K562 (cell line): ENCODE measurements around the gene STON2. TPM values are rescaled to one million over a fixed set of nuclear protein-coding genes. Genes with fewer than 3 reads are reported as not detected.
A peak's percentile ranks its signal among the peaks of the same experiment; 100 is the strongest.

ENCODE experiments used
- ATF6 ChIP-seq: sonication (generic); formaldehyde crosslinking; IDR thresholded peaks from 2 replicates; pipeline ENCODE4 v1.4.0; 2020; ENCODE audit warnings: mild to moderate bottlenecking, missing genetic modification reagents
- C11orf30 ChIP-seq: fragments of 450-650 bp; IDR thresholded peaks from 2 replicates; pipeline ENCODE4 v1.6.1; 2016; ENCODE audit warnings: low read depth, mild to moderate bottlenecking
- CBX8 ChIP-seq: fragments of 200-600 bp; sonication (generic); IDR thresholded peaks from 2 replicates; pipeline ENCODE4 v1.6.1; 2012; ENCODE audit warnings: borderline replicate concordance, mixed run types, low read depth, mild to moderate bottlenecking, moderate library complexity, mixed read lengths, low read length, control low read depth, inconsistent platforms; ENCODE audit not compliant: poor library complexity, severe bottlenecking; ENCODE audit errors: extremely low read depth
- E2F5 ChIP-seq: sonication (generic); formaldehyde crosslinking; IDR thresholded peaks from 2 replicates; pipeline ENCODE4 v1.8.0; 2022; ENCODE audit warnings: mild to moderate bottlenecking, missing genetic modification reagents
- EP300 ChIP-seq: IDR thresholded peaks from 2 replicates; pipeline ENCODE4 v1.6.1; 2012; ENCODE audit warnings: low read length, improper control_type of control experiment
- KDM5B ChIP-seq: fragments of 200-600 bp; sonication (generic); IDR thresholded peaks from 2 replicates; pipeline ENCODE4 v1.6.1; 2012; ENCODE audit warnings: low read depth, mild to moderate bottlenecking, moderate library complexity, low read length, control low read depth, inconsistent platforms; ENCODE audit not compliant: insufficient replicate concordance
- MCM7 ChIP-seq, 2 experiments: fragments of 450-650 bp; IDR thresholded peaks; 2 replicates each; pipeline ENCODE4 v1.6.1; 2016 to 2018
- NBN ChIP-seq: fragments of 450-650 bp; IDR thresholded peaks from 2 replicates; pipeline ENCODE4 v1.6.1; 2016; ENCODE audit warnings: low read depth, mild to moderate bottlenecking
- NFIC ChIP-seq: fragments of 450-650 bp; IDR thresholded peaks from 2 replicates; pipeline ENCODE4 v1.6.1; 2017; ENCODE audit warnings: mild to moderate bottlenecking, inconsistent platforms
- PTBP1 ChIP-seq: fragments of 200-400 bp; formaldehyde crosslinking; IDR thresholded peaks from 2 replicates; pipeline ENCODE4 v1.6.1; 2017; ENCODE audit warnings: low read depth, low read length
- RBBP5 ChIP-seq: fragments of 200-600 bp; sonication (generic); IDR thresholded peaks from 2 replicates; pipeline ENCODE4 v1.6.1; 2012; ENCODE audit warnings: borderline replicate concordance, mild to moderate bottlenecking, low read length, control low read depth, inconsistent platforms; ENCODE audit not compliant: insufficient read depth, poor library complexity, severe bottlenecking
- RFX5 ChIP-seq: IDR thresholded peaks from 2 replicates; pipeline ENCODE4 v1.6.1; 2011; ENCODE audit warnings: low read depth, mild to moderate bottlenecking, improper control_type of control experiment, low read length
- SAFB ChIP-seq: fragments of 200-400 bp; formaldehyde crosslinking; IDR thresholded peaks from 2 replicates; pipeline ENCODE4 v1.6.1; 2017; ENCODE audit warnings: low read depth, low read length, borderline replicate concordance
- SMAD3 ChIP-seq: fragments of 450-650 bp; formaldehyde crosslinking; conservative IDR thresholded peaks from 2 replicates; pipeline ENCODE4 v1.4.0; 2020; ENCODE audit warnings: mild to moderate bottlenecking
- SMAD4 ChIP-seq: fragments of 250-450 bp; sonication (Bioruptor Pico); conservative IDR thresholded peaks from 2 replicates; pipeline ENCODE4 v1.8.0; 2021; ENCODE audit warnings: inconsistent platforms, mild to moderate bottlenecking, moderate library complexity
- TCF15 ChIP-seq: fragments of 250-450 bp; sonication (Bioruptor Pico); IDR thresholded peaks from 2 replicates; pipeline ENCODE4 v1.8.0; 2022; ENCODE audit warnings: moderate library complexity, mild to moderate bottlenecking, inconsistent platforms
- TEAD2 ChIP-seq: fragments of 450-650 bp; IDR thresholded peaks from 2 replicates; pipeline ENCODE4 v1.6.1; 2016; ENCODE audit warnings: missing genetic modification characterization, control low read depth, missing compliant biosample characterization
- TEAD4 ChIP-seq, 2 experiments: sonication (generic) in 1 of 2; formaldehyde crosslinking in 1 of 2; IDR thresholded peaks; 2 replicates each; pipeline versions ENCODE4 v1.6.1 to v1.8.0; 2012 to 2022; ENCODE audit warnings: borderline replicate concordance in 1 of 2, inconsistent platforms in 1 of 2, low read length in 1 of 2, mild to moderate bottlenecking in 1 of 2, missing genetic modification reagents in 1 of 2
- TOE1 ChIP-seq, 2 experiments: fragments of 450-650 bp in 1 of 2; sonication (generic) in 1 of 2; formaldehyde crosslinking in 1 of 2; IDR thresholded peaks; 2 replicates each; pipeline versions ENCODE4 v1.7.1 to v1.8.0; 2016 to 2022; ENCODE audit warnings: borderline replicate concordance in 2 of 2, mild to moderate bottlenecking in 2 of 2, antibody characterized with exemption in 1 of 2, inconsistent platforms in 1 of 2, low read depth in 1 of 2, missing genetic modification reagents in 1 of 2, moderate library complexity in 1 of 2
- ZBTB17 ChIP-seq: fragments of 450-650 bp; formaldehyde crosslinking; IDR thresholded peaks from 2 replicates; pipeline ENCODE4 v1.4.0; 2020; ENCODE audit warnings: mild to moderate bottlenecking
- ZFPM2 ChIP-seq: fragments of 250-450 bp; sonication (Bioruptor Pico); IDR thresholded peaks from 2 replicates; pipeline ENCODE4 v1.5.1; 2022; ENCODE audit warnings: mild to moderate bottlenecking
- ZKSCAN1 ChIP-seq: fragments of 150-350 bp; IDR thresholded peaks from 2 replicates; pipeline ENCODE4 v1.6.1; 2016; ENCODE audit warnings: low read depth, low read length
- ZKSCAN3 ChIP-seq: fragments of 250-450 bp; sonication (Bioruptor Pico); IDR thresholded peaks from 2 replicates; pipeline ENCODE4 v1.4.0; 2020
- ZNF121 ChIP-seq: sonication (generic); formaldehyde crosslinking; conservative IDR thresholded peaks from 2 replicates; pipeline ENCODE4 v1.8.0; 2022; ENCODE audit warnings: missing genetic modification reagents
- ZNF143 ChIP-seq: sonication (generic); formaldehyde crosslinking; IDR thresholded peaks from 2 replicates; pipeline ENCODE4 v1.9.0; 2022; ENCODE audit warnings: mild to moderate bottlenecking, missing genetic modification reagents
- ZNF717 ChIP-seq: fragments of 250-450 bp; sonication (Bioruptor Pico); IDR thresholded peaks from 2 replicates; pipeline ENCODE4 v1.5.0; 2021
- polyA plus RNA-seq, 8 experiments: library from polyadenylated mRNA; depleted of rRNA in 4 of 8; stranded (reverse) in 5 of 8; unstranded in 3 of 8; fragments of >200 nt; fragmentation: Nextera tagmentation in 2 of 8; fragmentation: Illumina TruSeq in 1 of 8; extraction: Ambion mirVana in 2 of 8; extraction: Trizol in 1 of 8; gene quantifications; 2 replicates each; pipeline versions ENCODE4 v1.2.1 to v1.2.3, GENCODE V29; 2011 to 2014; ENCODE audit warnings: inconsistent platforms in 1 of 8, missing spikeins in 1 of 8
- total RNA-seq, 7 experiments: library from RNA; depleted of rRNA in 6 of 7; stranded (reverse); fragments of >200 nt in 6 of 7; fragmentation: Illumina TruSeq in 2 of 7; extraction: Trizol in 2 of 7; gene quantifications; 2 replicates each; pipeline versions ENCODE4 v1.2.1 to v1.2.3, GENCODE V29; 2011 to 2021; ENCODE audit warnings: low replicate concordance in 1 of 7

STON2 gene
- total and polyA plus RNA-seq, 9 of the 15 experiments (the other 6 are each of a cell fraction or from before 2014, with no cell fraction given) = 7.8 to 99.3 (median 53.5) TPM

GRCh38 chr14:81220830-81221578, 179.1 kb downstream of the STON2 start, which contains the start of gene GTF2A1 (continued):
- TF ChIP-seq TCF15 (CRISPR knock-in tag) = no peak
- no peak for TF ChIP-seq ZNF717 (CRISPR knock-in tag)
- no peak for TF ChIP-seq ZNF143 (CRISPR knock-in tag)
- TF ChIP-seq SMAD3 (CRISPR knock-in tag) = no peak
- no peak for TF ChIP-seq ZBTB17 (CRISPR knock-in tag)
- TF ChIP-seq ZFPM2 = no peak
- TF ChIP-seq RBBP5 = peak; percentile 55
- no peak for TF ChIP-seq KDM5B
- TF ChIP-seq ZKSCAN1 = no peak
- peak; percentile 29; the same call in 1 of the 2 replicates for TF ChIP-seq NFIC
- TF ChIP-seq ATF6 (CRISPR knock-in tag) = no peak; the same call in 1 of the 2 replicates
- no peak for TF ChIP-seq E2F5 (CRISPR knock-in tag)
- no peak for TF ChIP-seq EP300
- TF ChIP-seq NBN = 0 out of 2 replicates have a peak, but pooled peaks have one; percentile 15
- peak; percentile 98 for TF ChIP-seq TOE1 (IDR thresholded peaks at IDR 0.05; ENCODE audit: borderline replicate concordance)
- no peak for TF ChIP-seq TOE1 (CRISPR knock-in tag; IDR thresholded peaks at IDR 0.05; ENCODE audit: borderline replicate concordance, low read depth)
- no peak for TF ChIP-seq ZKSCAN3 (CRISPR knock-in tag)
- no peak for TF ChIP-seq MCM7 (IDR thresholded peaks at IDR 0.05)
- peak; percentile 64; the same call in 1 of the 2 replicates for TF ChIP-seq SMAD4 (CRISPR knock-in tag)
- peak; percentile 15; the same call in 1 of the 2 replicates for TF ChIP-seq TEAD2 (tag)
- TF ChIP-seq CBX8 = no peak
- TF ChIP-seq PTBP1 = no peak
- TF ChIP-seq TEAD4 (IDR thresholded peaks at IDR 0.05; ENCODE audit: low read length) = no peak; the same call in 1 of the 2 replicates
- peak; percentile 77; the same call in 1 of the 2 replicates for TF ChIP-seq TEAD4 (CRISPR knock-in tag; IDR thresholded peaks at IDR 0.05; ENCODE audit: borderline replicate concordance)
- no peak for TF ChIP-seq SAFB
- TF ChIP-seq ZNF121 = no peak
- TF ChIP-seq RFX5 = no peak
- peak; percentile 90 for TF ChIP-seq C11orf30
